ENCODE data around the gene KIAA1549. TPM values are rescaled to one million over a fixed set of nuclear protein-coding genes. Genes with fewer than 3 reads are reported as not detected.

KIAA1549 gene
- total and polyA plus RNA-seq, 2 of the 8 experiments (the other 6 are each of a cell fraction or from before 2014, with no cell fraction given), result 6.5 to 17.3 TPM

GRCh38 chr7:139018910-139019309, 37.7 kb upstream of the KIAA1549 start:
- Histone ChIP-seq H2BK120ac (replicated peaks; ENCODE audit: low read depth, low read length) (no peak overlapping the region), H3K56ac (replicated peaks; ENCODE audit: insufficient read length, low read depth, low read length) (no peak overlapping the region), H3K4me1 (replicated peaks in 1 of 4; ENCODE audit: control insufficient read depth in 3 of 4, insufficient read depth in 4 of 4, low read length in 3 of 4) (0 out of 7 replicates have a peak, but pooled peaks cover 0 to 5% (median 0%) of the 10 kb centered on the region in 4 experiments), H3K36me3 (ENCODE audit: control insufficient read depth in 2 of 4, insufficient read depth in 4 of 4, low read length in 3 of 4) (peaks cover 3 to 8% (median 3%) of the 10 kb centered on the region in 4 experiments; a peak in 5 of 8 replicates), H3K23ac (ENCODE audit: insufficient read length) (no peak overlapping the region), H3K9me3 (ENCODE audit: insufficient read depth in 2 of 2, low read depth in 1 of 2, low read length in 1 of 2) (no peaks in the 10 kb centered on the region), H3K79me2 (ENCODE audit: control insufficient read depth in 1 of 2, insufficient read depth in 2 of 2, low read length in 2 of 2) (no peaks in the 10 kb centered on the region), H3K14ac (ENCODE audit: insufficient read length) (no peak overlapping the region), H4K8ac (ENCODE audit: extremely low read depth, insufficient read depth, low read length) (no peak overlapping the region), H4K91ac (replicated peaks; ENCODE audit: insufficient read length, low read length) (no peak overlapping the region), H2BK12ac (ENCODE audit: low read depth, low read length) (no peak overlapping the region), H3K27ac (ENCODE audit: low read depth, low read length) (no peak overlapping the region), H3K4me3 (ENCODE audit: extremely low read depth in 1 of 4, insufficient read depth in 2 of 4, low read depth in 3 of 4, low read length in 4 of 4) (no peak overlapping the region), H3K18ac (ENCODE audit: extremely low read depth, low read length) (no peak overlapping the region), H2BK20ac (ENCODE audit: low read length) (no peak overlapping the region), H4K20me1 (replicated peaks in 1 of 2; ENCODE audit: control insufficient read depth in 1 of 2, insufficient read depth in 2 of 2, low read length in 2 of 2) (no peaks in the 10 kb centered on the region), H3K9ac (replicated peaks in 1 of 4; ENCODE audit: extremely low read depth in 1 of 4, low read depth in 3 of 4, low read length in 3 of 4) (no peak overlapping the region), H4K5ac (ENCODE audit: insufficient read length, low read depth, low read length) (no peak overlapping the region), H3K79me1 (ENCODE audit: low read depth, low read length) (no peaks in the 10 kb centered on the region), H3K4ac (replicated peaks; ENCODE audit: insufficient read length, low read depth, low read length) (peak overlapping the region; percentile 73), H2AFZ (ENCODE audit: low read length) (no peak overlapping the region), H3K27me3 (replicated peaks in 1 of 4; ENCODE audit: control insufficient read depth in 3 of 4, extremely low read depth in 1 of 4, insufficient read depth in 3 of 4, low read length in 3 of 4) (no peaks in the 10 kb centered on the region), H3K4me2 (ENCODE audit: insufficient read depth in 1 of 2, low read depth in 2 of 2, low read length in 2 of 2) (no peak overlapping the region), H2BK5ac (ENCODE audit: low read depth, low read length) (no peak overlapping the region), H2AK5ac (ENCODE audit: low read depth, low read length) (no peak overlapping the region), H3K23me2 (ENCODE audit: low read depth, low read length) (no peaks in the 10 kb centered on the region), H2BK15ac (ENCODE audit: low read length) (no peak overlapping the region)
- TF ChIP-seq TBP (IDR thresholded peaks at IDR 0.05; ENCODE audit: low read depth, low read length) (no peak), MAFK (IDR thresholded peaks at IDR 0.05; ENCODE audit: low read depth, low read length) (no peak), YY1 (IDR thresholded peaks at IDR 0.05; ENCODE audit: low read depth, low read length) (no peak), SIN3A (conservative IDR thresholded peaks at IDR 0.05 in 1 of 2, IDR thresholded peaks at IDR 0.05 in 1 of 2; ENCODE audit: low read depth in 1 of 2, low read length in 2 of 2) (no peak), PHF8 (conservative IDR thresholded peaks at IDR 0.05; ENCODE audit: low read depth, low read length) (no peak), POLR2A (IDR thresholded peaks at IDR 0.05; ENCODE audit: control extremely low read depth in 1 of 2, low read depth in 2 of 2, low read length in 2 of 2) (no peak), TAF1 (IDR thresholded peaks at IDR 0.05; ENCODE audit: low read depth, low read length) (no peak), MAX (IDR thresholded peaks at IDR 0.05) (no peak), GTF2F1 (IDR thresholded peaks at IDR 0.05; ENCODE audit: borderline replicate concordance, low read depth, low read length) (no peak), JUND (IDR thresholded peaks at IDR 0.05; ENCODE audit: low read length) (no peak)
- ChIA-PET CTCF (ENCODE audit: partially characterized antibody) (interaction anchor here (0.6 to 4.0 kb wide), 11 partner anchors 10 to 306 kb away, joined by 3 to 29 read pairs (median 6); no protein-coding TSS in a partner anchor), POLR2A (ENCODE audit: partially characterized antibody) (interaction anchor here (0.8 to 2.1 kb wide), 5 partner anchors 10 to 40 kb away, joined by 3 to 7 read pairs (median 3); no protein-coding TSS in a partner anchor)
- DNase-seq (ENCODE audit: low read depth in 1 of 2, low spot score in 2 of 2), result no peak
- WGBS, 2 experiments (ENCODE audit: extremely low coverage in 1 of 2, insufficient coverage in 1 of 2, insufficient read length in 1 of 2, insufficient replicate concordance in 2 of 2, low coverage in 1 of 2, low lambda C conversion rate in 2 of 2, missing lambda C conversion rate in 1 of 2), result 87% methylated on average over 3 of the region's 3 CpGs; no CpG with 5 or more reads in 1 of the 2 experiments
- FAIRE-seq, result no peak

Measured in H1 (cell line).